OCI-LY7 (cell line): ENCODE results near the gene ZNF235.

Experiments
- EZH2phosphoT487 ChIP-seq: fragments of 200-600 bp; sonication (generic); IDR thresholded peaks from 2 replicates; pipeline ENCODE4 v1.6.1; 2018; ENCODE audit warnings: low read depth, borderline replicate concordance, mild to moderate bottlenecking, mixed run types, antibody characterized with exemption, low read length, moderate library complexity, mixed read lengths
- TF ChIP-seq, protein P1 (sequence below): fragments of 200-600 bp; sonication (generic); conservative IDR thresholded peaks from 2 replicates; pipeline ENCODE4 v1.5.1; 2014; ENCODE audit warnings: mild to moderate bottlenecking, antibody characterized with exemption, low read length, moderate library complexity, mixed read lengths

DNA sequence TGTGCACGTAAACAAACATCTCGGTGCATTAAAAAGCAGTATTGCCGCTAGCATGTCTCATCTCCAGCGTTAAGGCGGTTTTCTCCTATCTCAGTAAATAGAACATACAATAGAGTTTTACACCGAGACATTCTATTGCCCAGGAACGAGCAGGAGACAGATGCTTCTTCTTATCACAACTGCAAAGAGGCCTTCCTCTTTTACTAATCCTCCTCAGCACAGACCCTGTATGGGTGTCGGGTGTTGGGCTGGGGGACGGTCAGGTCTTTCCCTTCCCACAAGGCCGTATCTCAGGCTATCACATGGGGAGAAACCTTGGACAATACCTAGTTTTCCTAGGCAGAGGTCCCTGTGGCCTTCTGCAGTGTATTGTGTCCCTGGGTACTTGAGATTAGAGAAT is 23.9 kb downstream of the ZNF235 start:
- TF ChIP-seq, protein P1, sequence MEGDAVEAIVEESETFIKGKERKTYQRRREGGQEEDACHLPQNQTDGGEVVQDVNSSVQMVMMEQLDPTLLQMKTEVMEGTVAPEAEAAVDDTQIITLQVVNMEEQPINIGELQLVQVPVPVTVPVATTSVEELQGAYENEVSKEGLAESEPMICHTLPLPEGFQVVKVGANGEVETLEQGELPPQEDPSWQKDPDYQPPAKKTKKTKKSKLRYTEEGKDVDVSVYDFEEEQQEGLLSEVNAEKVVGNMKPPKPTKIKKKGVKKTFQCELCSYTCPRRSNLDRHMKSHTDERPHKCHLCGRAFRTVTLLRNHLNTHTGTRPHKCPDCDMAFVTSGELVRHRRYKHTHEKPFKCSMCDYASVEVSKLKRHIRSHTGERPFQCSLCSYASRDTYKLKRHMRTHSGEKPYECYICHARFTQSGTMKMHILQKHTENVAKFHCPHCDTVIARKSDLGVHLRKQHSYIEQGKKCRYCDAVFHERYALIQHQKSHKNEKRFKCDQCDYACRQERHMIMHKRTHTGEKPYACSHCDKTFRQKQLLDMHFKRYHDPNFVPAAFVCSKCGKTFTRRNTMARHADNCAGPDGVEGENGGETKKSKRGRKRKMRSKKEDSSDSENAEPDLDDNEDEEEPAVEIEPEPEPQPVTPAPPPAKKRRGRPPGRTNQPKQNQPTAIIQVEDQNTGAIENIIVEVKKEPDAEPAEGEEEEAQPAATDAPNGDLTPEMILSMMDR, result no peak
- no peak for TF ChIP-seq EZH2phosphoT487
